Tongue (tissue), 2 donors: ENCODE data around the gene WWOX. TPM values are rescaled to one million over a fixed set of nuclear protein-coding genes. Genes with fewer than 3 reads are reported as not detected.

ENCODE experiments used
- DNase-seq: peaks from one replicate; pipeline ENCODE4 v3.0.0-alpha.2; 2015
- total RNA-seq: library from RNA; depleted of rRNA; stranded (reverse); fragments of >200 nt; gene quantifications from one replicate; pipeline ENCODE4 v1.2.3, GENCODE V29; 2014

The WWOX gene
- total RNA-seq, 1 donor from 2014 or later = 60.5 TPM

DNA sequence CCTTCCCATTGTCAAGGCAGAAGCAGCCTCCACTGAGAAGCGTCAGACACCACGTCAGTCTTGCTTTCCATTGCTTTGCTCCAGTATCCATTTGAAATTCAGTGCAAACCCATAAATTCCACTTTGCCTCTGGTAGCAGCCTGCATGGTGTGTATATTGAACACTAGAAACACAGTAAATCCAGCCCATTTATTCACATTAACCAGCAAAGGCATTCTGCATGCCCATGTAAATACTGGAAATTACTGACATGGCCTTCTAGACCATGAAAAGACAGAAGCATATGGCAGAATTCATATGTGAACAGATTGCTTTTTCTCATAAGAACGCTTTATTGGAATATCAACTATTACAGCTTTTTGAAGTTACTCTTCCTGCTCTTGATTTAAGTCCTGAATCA lies 595.0 kb downstream of the WWOX start:
- DNase-seq = no peak

DNA sequence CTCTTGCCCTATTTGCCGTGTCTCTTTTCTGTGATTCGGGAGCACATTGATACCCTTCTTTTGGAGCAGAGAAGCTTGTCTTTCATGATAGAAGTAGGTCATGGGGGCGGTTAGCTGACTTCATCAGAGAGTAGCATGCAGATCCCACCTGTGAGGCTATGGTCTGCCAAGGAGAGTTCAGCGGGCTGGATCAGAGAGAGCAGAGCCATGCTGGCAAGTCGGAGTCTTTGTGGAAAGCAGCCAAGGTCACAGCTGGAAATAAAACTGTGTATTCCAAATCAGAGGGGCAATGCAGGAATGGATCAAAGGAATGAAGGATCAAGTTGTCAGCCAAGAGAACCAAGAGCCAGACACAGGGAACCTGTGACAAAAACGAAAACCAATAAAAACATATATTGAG lies 595.9 kb downstream of the WWOX start:
- DNase-seq = peak; percentile 55

DNA sequence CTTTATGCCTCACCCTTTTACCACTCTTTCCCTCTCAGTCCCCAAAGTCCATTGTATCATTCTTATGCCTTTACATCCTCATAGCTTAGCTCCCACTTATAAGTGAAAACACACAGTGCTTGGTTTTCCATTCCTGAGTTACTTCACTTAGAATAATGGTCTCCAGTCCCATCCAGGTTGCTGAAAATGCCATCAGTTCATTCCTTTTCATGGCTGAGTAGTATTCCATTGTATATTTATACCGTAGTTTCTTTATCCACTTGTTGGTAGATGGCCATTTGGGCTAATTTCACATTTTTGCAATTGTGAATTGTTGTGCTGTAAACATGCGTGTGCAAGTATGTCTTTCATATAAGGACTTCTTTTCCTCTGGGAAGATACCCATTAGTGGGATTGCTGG lies 597.3 kb downstream of the WWOX start:
- DNase-seq = no peak

DNA sequence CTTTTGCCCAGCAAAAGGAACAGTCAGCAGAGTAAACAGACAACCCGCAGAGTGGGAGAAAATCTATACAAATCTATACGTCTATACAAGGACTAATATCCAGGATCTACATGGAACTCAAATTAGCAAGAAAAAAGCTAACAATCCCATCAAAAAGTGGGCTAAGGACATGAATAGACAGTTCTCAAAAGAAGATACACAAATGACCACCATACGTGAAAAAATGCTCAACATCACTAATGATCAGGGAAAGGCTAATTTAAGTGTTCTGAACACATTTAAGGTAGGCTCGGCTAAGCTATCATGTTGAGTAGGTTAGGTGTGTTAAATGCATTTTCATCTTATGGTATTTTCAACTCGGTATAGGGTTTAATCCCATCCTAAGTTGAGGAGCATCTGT lies 598.0 kb downstream of the WWOX start:
- no peak for DNase-seq

DNA sequence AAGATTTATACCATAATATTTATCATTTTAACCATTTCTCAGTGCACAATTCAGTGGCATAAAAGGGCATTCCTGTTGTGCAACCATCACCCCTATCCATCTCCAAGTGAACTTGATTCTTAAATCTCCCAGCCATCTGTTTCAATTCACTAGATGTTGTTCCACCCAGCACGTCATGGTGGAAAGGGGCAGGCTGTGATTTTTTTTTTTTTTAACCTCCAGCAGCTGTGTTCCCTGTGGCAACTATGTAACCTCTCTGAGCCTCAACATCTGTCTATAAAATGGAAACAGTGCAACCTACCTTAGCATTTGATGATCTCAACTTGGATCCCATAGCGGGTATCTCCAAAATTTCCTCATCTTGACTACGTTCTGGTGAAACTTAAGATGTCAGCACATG lies 604.5 kb downstream of the WWOX start:
- peak; percentile 77 for DNase-seq

DNA sequence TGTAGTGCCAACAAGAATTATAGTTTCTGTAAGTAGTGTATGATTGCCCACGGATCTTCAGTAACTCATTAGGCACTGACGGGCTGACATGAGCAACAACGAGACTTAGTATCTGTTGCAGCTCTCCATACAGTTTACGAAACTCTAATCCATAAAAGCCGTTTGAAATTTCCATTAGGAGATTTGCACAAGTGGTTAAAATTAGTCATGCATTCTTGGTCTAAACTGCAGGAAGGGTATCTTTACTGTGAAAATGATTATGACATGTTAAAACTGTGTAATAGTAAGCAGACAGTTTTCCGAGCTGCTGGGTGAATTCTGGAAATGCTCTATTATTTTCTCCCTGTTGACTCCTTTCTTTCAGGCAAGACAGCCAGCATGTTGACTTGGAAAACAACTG lies 605.0 kb downstream of the WWOX start:
- DNase-seq = peak; percentile 85

DNA sequence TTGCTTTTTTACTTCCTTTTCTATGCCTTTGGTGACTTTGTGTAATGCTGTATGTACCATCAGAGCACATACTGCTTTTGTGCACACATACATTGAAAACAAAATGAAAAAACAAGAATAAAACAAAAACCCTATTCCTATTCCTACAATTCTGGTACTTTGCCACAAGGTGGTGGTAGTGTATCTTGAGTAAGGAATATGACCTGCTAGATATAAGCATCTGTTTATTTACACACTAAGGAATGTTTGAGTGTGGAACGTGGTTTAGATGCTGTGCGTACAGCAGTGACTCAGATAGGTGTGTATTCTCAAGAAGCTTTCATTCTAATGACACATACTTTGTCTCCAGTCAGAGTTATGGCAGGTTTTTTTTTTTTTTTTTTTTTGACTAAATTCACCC lies 606.2 kb downstream of the WWOX start:
- DNase-seq = no peak

DNA sequence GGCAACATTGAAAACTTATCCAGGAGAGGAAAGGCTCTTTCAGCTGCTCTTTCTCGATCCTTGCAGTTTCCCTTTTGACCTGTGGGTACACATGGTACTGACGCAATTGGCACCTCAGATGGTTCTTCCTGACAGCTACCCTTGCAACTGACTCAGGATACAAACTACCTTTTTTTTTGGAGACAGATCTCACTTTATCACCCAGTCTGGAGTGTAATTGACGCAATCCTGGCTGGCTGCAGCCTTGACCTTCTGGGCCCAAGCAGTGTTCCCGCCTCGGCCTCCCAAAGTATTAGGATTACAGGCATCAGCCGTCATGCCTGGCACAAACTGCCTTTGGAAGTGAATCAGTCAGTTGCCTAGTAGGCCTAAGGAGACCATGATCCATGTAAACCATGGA lies 607.2 kb downstream of the WWOX start:
- no peak for DNase-seq

DNA sequence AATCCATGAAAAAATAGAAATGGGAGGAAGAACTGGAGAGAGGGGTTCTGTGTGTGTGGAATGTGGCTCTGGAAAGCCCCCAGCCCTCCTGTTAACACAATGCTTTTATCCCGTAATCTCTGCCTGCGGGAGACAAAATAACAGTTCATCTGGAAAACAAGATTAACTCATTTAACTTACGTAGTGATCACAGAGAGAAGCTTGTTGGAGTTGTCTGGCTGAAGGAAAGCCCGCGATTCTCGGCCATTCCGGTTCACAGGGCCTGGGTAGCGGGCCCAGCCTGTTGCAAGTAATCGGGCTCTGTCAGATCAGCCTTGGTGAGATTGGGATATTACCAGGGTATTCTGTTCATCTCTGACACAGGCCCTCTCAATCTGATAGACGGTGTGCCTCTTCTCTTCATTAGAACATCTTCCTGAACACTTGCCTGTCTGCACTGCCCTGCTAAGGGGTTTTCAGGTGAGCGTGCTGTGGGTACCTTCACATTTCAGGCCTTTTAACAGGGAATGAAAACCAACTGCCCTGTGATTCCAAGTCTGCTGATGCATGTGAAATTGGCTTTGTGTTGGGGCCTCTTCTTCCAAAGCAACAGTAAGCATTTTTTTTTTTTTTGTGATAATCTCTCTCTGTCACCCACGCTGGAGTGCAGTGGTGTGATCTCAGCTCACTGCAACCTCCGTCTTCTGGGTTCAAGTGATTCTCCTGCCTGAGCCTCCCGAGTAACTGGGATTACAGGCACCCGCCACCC lies 609.9 kb downstream of the WWOX start:
- no peak for DNase-seq

DNA sequence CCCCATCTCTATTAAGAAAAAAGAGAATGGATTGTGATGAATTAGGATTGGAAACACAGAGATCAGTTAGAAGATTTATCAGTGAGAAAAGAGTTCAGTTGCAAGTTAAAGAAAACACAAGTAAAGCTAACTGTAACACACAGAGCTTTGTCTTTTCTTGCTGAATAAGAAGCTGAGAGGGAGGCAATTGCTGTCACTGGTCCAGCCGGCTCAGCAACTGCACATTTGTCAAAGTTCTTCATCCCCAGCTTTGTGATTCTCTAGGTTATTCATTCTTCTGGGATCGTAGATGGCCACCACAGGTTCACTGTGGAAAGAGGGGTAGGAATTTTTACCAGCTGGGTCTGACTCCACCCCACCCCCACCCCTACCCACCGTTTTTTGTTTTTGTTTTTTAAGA lies 615.7 kb downstream of the WWOX start:
- DNase-seq = no peak

DNA sequence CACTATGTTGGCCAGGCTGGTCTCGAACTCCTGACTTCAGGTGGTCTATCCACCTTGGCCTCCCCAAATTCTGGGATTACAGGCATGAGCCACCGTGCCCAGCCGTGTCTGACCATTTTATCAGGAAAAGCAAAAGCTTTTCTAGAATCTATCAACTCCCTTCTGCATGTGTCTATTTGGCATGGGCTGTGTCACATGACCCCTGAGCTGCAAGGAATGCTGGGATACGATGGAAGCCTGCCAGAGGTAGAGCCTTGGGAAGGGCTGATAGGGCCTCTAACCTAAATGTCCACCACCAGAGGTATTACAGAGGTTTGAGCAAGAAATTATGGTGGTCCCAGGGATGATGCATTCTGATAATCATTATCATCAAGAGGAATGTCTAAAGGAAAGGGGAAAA lies 616.2 kb downstream of the WWOX start:
- DNase-seq = no peak

DNA sequence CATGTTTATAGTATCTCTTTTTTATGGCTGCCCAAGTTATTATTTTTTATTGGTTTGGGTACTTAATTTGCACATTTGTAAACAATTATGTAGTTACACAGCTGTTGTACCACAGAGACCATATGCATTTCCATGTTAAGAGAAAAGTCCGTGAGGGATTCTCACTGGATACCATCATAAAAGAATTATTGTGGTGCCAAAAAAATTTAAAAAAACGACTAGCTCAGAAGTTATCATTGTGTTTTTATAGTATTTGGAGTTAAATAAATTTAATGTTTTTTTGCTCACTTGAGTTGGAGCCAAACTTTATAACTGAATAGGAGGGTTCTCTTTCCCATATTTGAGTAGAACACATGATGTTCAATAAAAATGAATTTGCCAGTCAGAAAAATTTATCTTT lies 618.7 kb downstream of the WWOX start:
- DNase-seq = no peak

DNA sequence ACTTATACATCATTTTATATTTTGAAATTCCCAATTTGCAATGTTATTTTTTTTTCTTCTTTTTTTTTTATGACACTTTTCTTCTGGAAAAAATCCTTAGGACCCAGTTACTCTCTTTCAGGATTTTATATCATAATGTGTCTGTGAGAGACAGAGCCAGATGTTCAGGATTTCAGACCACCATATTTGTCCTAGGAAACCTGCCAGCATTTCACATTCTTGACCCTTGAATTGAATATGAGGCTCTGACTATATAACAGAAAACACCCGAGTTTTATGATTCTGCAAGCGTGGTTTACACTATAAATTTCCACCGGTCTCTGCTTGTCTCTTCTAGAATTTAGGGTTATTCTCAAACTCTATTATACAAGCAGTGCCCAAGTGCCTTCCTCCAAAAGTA lies 621.0 kb downstream of the WWOX start:
- peak; percentile 91 for DNase-seq

DNA sequence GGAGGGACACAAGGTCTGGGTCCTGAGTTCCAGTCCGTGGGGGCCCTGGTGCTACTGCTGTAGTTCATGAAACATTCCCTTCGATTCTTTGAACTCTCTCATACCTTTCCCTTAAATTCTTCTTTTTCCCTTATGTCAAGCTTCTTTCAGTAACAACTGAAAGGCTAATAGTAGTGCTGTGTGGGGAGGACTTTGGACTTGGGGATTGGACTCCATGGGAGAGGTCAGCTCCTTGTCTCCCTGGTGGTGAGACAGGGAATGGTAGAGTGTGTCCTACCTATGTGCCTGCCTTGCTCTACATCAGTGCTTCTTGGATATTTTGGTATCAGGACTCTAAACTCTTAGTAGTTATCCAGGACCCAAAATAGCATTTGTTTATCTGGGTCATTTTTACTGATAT lies 628.1 kb downstream of the WWOX start:
- no peak for DNase-seq

DNA sequence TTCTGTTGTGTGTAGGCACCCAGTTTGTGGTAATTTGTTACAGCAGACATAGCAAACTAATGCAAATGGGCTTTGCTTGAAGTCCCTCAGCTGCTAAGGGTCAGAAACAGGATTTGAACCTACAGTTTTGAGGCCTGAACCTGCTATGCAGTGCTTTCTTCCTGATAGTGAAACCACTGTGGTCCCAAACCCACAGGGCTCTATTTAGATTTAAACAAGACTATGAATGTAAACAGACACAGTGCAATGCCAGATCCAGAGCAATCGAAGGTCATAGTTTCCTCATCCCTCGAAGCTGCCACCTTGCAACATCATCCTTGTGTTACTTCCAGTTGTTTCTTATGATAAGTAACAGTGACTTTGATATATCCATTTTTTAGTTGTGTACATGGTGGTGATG lies 630.2 kb downstream of the WWOX start:
- no peak for DNase-seq

DNA sequence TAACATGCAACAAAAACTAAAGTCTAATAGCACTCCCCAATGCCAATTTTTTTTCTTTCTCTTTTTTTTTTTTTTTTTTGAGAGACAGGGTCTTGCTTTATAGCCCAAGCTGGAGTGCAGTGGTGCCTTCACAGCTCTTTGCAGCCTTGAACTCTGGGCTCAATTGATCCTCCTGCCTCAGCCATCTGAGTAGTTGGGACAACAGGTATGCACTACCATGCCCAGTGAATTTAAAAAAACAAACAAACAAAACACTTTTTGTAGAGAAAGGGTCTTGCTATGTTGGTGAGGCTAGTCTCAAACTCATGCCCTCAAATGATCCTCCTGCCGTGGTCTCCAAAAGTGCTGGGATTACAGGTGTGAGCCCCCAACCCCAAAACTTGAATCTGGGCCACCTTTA lies 632.3 kb downstream of the WWOX start:
- no peak for DNase-seq

DNA sequence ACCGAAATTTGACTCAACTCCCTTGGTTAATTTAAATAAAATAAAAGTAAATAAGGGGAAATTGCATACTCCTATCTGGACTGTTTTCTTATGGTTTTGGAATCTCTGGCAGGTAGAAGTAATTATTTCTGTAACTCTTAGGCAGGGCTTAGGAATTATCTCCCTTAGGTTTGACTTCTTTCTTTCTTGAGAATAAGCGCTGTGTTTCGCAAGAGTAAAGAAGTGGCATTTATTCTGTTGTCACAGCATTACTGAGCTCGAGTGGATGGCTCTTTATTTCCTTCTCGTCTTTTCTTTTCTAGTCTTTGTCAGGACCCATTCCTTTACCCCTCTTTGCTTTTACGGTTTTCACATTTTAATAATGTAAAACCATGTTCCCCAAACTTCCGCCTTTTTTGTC lies 633.2 kb downstream of the WWOX start:
- DNase-seq = no peak

DNA sequence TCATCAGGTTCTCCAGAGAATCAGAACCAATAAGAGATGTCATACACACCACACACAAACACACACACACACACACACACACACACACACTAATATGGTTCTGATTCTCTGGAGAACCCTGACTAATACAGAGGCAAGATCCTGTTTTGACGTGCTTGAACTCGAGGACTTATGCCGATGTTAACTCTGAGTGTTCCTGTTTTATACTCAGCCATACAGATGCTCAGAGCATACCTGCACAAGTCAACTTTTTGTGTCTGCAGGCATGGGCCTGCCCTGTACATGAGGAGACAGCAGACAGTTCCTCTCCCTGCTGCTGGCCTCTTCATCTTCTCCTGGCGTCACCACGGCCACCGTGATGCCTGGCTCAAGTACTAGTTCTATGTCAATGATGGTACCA lies 635.9 kb downstream of the WWOX start:
- DNase-seq = peak; percentile 32

DNA sequence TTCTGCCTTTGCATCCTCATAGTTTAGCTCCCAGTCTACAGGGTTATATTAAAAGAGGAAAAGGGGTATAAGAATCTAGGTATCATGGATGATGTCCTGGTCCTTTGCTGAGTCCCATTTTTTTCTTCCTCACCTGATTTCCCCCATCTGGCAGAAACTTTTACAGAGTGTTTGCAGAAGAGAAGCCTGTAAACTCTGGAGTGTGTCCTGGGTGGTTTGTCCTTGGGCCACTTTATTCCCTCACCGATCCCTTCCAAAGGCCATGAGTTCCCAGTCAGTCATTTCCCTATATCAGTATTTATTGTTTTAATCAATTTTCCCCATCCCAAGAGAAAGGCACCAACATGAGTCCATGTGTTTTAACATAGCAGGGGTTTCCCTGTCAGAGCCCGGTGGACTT lies 638.2 kb downstream of the WWOX start:
- no peak for DNase-seq

DNA sequence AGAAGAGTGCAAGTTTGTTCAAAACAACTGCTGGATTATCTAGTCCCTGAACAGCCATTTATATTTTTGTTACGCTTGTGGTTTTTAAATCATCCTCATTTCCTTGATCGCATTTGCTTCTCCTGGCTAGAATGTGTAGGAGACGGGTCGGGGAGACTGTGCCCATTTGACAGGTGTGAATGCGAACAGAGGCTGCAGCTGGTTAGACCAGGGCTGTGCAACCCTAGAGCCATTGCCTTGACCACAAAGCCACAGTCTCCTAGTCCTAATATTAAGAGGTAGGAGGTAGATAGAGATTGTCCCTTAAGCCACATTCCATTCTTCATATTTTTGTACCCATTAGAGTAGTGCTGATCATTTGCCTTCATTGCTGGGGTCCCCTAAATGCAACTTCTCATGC lies 639.1 kb downstream of the WWOX start:
- DNase-seq = no peak

DNA sequence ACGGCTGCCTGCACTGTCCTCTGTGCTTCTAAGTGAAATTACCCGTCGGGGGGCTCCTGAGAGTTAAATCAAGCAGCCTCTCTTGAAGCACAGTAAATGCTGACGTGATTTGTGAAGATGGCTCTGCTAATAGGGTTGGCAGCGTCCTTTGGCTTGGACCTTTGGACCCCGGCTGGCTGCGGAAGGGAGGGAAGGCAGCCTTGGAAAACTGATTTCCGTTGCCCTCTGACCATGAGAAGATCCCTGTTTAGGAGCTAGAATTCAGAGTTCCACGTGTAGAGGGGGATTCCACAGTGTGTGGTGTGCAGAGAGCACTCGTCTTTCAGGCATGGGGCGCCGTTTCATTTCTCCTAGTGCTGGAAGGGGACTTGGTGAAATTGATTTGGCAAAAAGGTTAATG lies 640.8 kb downstream of the WWOX start:
- no peak for DNase-seq

DNA sequence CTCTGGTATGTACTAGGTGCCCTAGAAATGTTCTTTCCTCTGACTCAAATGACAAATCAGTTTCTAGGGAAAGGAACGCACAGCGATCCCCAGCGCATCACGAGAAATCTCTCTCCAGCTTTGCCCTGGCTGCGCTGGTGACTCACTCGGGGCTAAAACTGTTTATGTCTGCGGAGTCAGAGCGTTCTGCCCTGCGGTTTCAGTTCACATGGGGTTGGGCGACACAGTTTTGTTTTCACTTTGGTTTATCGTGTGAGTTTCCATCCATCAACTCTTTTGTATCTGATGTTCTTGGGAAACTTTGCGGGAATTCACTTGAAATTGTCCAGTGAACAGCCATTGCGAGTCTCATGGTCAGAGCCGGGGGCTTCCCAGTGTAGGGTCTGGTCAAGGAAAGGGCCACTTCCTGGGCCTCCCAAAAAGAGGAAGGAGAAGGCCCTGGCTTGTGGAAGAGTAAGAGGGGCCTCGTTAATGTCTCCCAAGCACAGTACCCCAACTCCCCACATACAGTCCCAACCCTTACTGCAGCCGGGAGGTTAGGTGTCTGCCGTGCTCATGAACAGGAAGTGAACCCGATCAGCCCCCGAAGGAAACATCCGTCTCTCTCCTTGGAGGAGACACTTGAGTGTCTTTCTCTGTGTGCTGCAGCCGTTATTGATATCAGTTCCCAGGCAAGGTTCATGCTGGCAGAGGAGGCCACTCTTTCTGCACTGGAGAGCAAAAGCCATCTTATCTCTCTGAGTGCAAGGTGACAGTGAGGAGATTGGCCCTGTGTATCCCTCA lies 643.2 kb downstream of the WWOX start:
- DNase-seq = peak; percentile 12

DNA sequence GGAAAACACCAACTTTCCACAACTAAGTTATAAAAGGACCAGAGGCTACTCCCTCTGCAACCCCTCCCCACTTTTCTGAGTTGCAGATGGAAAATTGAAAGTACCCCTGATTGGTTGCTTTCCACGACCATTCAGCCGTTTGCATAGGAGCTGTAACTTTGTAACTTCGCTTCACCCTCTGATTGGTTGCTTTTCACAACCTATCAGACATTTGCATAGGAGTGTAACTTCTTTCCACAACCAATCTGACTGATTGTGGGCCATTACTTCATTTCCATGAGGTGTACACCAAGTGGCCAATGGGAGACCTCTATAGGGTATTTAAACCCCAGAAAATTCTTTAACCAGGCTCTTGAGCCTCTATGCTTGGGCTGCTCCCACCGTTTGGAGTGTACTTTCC lies 644.1 kb downstream of the WWOX start:
- DNase-seq = no peak

DNA sequence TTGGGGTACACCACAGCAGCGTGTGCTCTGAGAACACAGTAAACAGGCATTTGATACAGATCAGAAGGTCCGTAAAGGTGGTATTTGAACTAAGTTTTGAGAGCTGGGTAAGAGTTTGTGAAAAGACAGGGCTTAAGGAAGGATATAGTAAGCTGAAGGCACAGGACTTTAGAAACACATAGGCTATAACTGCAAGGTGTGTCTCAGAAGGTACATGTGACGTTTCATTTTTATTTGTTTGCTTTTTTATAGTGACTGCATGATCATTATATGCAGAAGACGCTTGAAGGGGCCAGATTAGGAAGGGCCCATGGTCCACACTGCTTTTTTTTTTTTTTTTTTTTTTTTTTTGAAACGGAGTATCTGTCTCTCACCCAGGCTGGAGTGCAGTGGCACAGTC lies 644.6 kb downstream of the WWOX start:
- no peak for DNase-seq
